ENCODE results near the gene ARSG. TPM values are rescaled to one million over a fixed set of nuclear protein-coding genes. Genes with fewer than 3 reads are reported as not detected.

The ARSG gene
- 1 to 10 TPM; 3.1 to 6.8 (median 4.4) TPM for total RNA-seq

- no peak for TF ChIP-seq CTCF (IDR thresholded peaks at IDR 0.05; ENCODE audit: low read depth)
Observed at GRCh38 chr17:68290955-68291835, at the start of gene ARSG, which contains the start of gene SLC16A6. TSS of gene ARSG (plus strand) at chr17:68291495. CDS start at chr17:68307494, 15,999 bp downstream. TSS of gene SLC16A6 (minus strand) at chr17:68291127. CDS start at chr17:68278320, 12,807 bp downstream.

- no peak for TF ChIP-seq CTCF (IDR thresholded peaks at IDR 0.05; ENCODE audit: low read depth)
Observed at GRCh38 chr17:68246271-68247028, 44.8 kb upstream of the ARSG start.

- no peak for TF ChIP-seq CTCF (IDR thresholded peaks at IDR 0.05; ENCODE audit: low read depth)
Observed at GRCh38 chr17:68247445-68248198, 43.7 kb upstream of the ARSG start, which contains the start of gene AMZ2. TSS of gene AMZ2 (plus strand) at chr17:68248043. CDS start at chr17:68250188, 2,145 bp downstream.

GRCh38 chr17:68248199-68248825, 43.0 kb upstream of the ARSG start:
- TF ChIP-seq CTCF (IDR thresholded peaks at IDR 0.05; ENCODE audit: low read depth): no peak

- TF ChIP-seq CTCF (IDR thresholded peaks at IDR 0.05; ENCODE audit: low read depth): no peak
Observed at GRCh38 chr17:68248891-68249290, 42.4 kb upstream of the ARSG start.

GRCh38 chr17:68249354-68249765, 41.9 kb upstream of the ARSG start:
- TF ChIP-seq CTCF (IDR thresholded peaks at IDR 0.05; ENCODE audit: low read depth): no peak

Measured in subcutaneous adipose tissue (tissue), 4 donors.